Erythroblast (primary cell): ENCODE results near the gene CETN2.

Experiments
- GATA1 ChIP-seq: IDR thresholded peaks from 2 replicates; pipeline ENCODE4 v1.6.1; 2011; ENCODE audit warnings: low read depth, mild to moderate bottlenecking, control low read depth, low read length, moderate library complexity
- POLR2A ChIP-seq: IDR thresholded peaks from 2 replicates; pipeline ENCODE4 v1.6.1; 2011; ENCODE audit warnings: mild to moderate bottlenecking, low read length

- TF ChIP-seq POLR2A: no peak
- no peak for TF ChIP-seq GATA1
Observed at GRCh38 chrX:152865232-152865920, 34.8 kb upstream of the CETN2 start.
